Fibroblast of villous mesenchyme (primary cell): ENCODE data around the gene USP9X. TPM values are rescaled to one million over a fixed set of nuclear protein-coding genes. Genes with fewer than 3 reads are reported as not detected.

ENCODE experiments used
- DNase-seq: peaks from one replicate; pipeline ENCODE4 v3.0.0-alpha.2; 2010; ENCODE audit warnings: low read depth
- H3K4me3 ChIP-seq: 2 replicates; pipeline ENCODE4 v1.5.1; 2011; ENCODE audit warnings: low read depth, mild to moderate bottlenecking, low read length
- total RNA-seq: library from RNA; depleted of rRNA; stranded (reverse); fragments of >200 nt; gene quantifications from 2 replicates; pipeline ENCODE4 v1.2.3, GENCODE V29; 2012
- TF ChIP-seq, protein P1 (sequence below): IDR thresholded peaks from 2 replicates; pipeline ENCODE4 v1.5.1; 2012; ENCODE audit warnings: low read depth, mild to moderate bottlenecking, low read length; ENCODE audit not compliant: insufficient read depth

Gene USP9X
- total RNA-seq, 1 donor, result 180 TPM

DNA sequence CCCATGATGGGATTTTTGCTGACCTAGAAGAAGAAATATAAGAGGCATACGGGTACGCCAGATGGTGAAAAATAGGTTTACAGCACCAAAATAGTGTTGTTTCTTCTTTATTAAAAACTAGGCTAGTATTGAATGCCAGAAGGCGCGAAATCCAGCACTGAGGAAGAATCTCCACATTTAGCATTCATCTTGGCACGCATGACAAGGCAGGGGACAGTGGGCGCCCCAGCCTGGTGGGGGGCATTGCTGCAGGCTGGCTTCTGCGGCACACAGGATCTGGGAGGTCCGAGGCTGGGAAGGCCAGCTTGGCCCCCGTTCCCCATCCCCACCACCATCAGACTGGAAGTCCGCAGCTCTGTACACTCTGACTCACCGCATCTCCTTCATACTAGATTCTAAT, 173.0 kb downstream of the USP9X start:
- no peak for DNase-seq
- TF ChIP-seq, protein P1, sequence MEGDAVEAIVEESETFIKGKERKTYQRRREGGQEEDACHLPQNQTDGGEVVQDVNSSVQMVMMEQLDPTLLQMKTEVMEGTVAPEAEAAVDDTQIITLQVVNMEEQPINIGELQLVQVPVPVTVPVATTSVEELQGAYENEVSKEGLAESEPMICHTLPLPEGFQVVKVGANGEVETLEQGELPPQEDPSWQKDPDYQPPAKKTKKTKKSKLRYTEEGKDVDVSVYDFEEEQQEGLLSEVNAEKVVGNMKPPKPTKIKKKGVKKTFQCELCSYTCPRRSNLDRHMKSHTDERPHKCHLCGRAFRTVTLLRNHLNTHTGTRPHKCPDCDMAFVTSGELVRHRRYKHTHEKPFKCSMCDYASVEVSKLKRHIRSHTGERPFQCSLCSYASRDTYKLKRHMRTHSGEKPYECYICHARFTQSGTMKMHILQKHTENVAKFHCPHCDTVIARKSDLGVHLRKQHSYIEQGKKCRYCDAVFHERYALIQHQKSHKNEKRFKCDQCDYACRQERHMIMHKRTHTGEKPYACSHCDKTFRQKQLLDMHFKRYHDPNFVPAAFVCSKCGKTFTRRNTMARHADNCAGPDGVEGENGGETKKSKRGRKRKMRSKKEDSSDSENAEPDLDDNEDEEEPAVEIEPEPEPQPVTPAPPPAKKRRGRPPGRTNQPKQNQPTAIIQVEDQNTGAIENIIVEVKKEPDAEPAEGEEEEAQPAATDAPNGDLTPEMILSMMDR, result no peak
- no peak overlapping the region for H3K4me3 ChIP-seq

DNA sequence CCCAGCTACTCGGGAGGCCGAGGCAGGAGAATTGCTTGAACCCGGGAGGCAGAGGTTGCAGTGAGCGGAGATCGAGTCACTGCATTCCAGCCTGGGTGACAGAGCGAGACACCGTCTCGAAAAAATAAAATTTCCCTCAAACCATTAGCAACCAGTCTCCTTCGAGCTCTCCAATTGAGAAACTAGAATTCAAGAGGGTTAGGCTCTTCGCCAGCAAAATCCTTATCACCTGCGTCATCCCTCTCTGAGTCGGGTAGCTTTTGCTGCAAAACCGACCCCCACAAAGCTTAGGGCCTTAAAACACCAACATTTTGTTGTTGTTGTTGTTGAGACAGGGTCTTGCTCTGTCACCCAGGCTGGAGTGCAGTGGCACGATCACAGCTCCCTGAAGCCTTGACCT, 173.6 kb downstream of the USP9X start:
- no peak for DNase-seq
- TF ChIP-seq, protein P1, result no peak
- no peak overlapping the region for H3K4me3 ChIP-seq

GRCh38 chrX:41259516-41259915, 174.3 kb downstream of the USP9X start:
- DNase-seq, result no peak
- no peak overlapping the region for H3K4me3 ChIP-seq
- TF ChIP-seq, protein P1, result no peak

DNA sequence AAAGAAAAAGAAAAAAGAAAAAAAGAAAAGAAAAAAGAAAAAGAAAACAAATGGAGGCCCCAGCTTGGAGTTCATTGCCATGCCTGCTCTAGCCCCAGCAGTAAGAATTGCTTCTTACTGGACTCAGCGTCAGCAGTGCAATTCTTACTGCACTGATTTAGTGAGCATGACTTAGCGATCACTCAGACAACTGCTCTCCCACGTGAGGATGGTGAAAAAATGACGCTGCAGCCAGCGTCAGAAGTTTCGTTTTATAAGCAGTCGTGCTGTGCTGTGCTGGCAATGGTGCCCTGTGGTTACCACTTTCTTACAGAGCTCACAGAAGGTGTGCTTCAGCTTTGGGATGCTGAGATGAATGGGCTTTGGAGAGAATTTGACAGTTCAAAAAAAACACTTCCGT, 180.4 kb downstream of the USP9X start:
- peak; percentile 88 for DNase-seq
- TF ChIP-seq, protein P1, result no peak
- peak overlapping the region; percentile 12 for H3K4me3 ChIP-seq

DNA sequence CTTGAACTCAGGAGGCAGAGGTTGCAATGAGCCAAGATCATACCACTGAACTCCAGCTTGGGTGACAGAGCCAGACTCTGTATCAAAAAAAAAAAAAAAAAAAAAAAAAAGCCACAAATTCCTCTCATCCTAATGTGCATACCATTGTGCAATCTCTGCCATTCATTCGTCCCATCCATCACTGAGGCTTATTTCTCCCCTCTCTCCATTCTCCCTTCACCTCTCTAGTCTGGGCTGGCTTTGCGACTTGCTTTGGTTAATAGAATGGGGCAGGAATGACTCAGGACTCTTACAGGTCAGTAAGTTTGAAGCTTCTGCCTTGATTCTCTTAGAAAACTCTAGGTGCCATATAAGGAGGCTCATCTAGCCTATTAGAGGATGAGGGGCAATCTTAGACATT, 188.4 kb downstream of the USP9X start:
- TF ChIP-seq, protein P1, result no peak
- no peak for DNase-seq
- no peak overlapping the region for H3K4me3 ChIP-seq

GRCh38 chrX:41275661-41276609, 190.7 kb downstream of the USP9X start:
- peak overlapping the region; percentile 52 for H3K4me3 ChIP-seq
- peak; percentile 59 for DNase-seq
- TF ChIP-seq, protein P1, result peak; percentile 57
